ENCODE data around the gene ACTRT1. TPM values are rescaled to one million over a fixed set of nuclear protein-coding genes. Genes with fewer than 3 reads are reported as not detected.
A peak's percentile ranks its signal among the peaks of the same experiment; 100 is the strongest.

The ACTRT1 gene
- total and polyA plus RNA-seq, 2 of the 13 experiments (the other 11 are each of a cell fraction or from before 2014, with no cell fraction given): not detected

GRCh38 chrX:128019218-128019617 lies 33.0 kb downstream of the ACTRT1 start:
- 2% methylated on average over 2 of the region's 2 CpGs for WGBS (ENCODE audit: low lambda C conversion rate)
- no peak overlapping the region for H3K4me3 ChIP-seq (replicated peaks in 1 of 3; ENCODE audit: insufficient read depth in 1 of 3, low read depth in 2 of 3, low read length in 3 of 3)
- no TSS peak for BruUV-seq (replicated peaks)
- H3K79me2 ChIP-seq (ENCODE audit: insufficient read depth, low read length): no peaks in the 10 kb centered on the region
- H4K20me1 ChIP-seq (ENCODE audit: insufficient read depth, low read length): no peaks in the 10 kb centered on the region
- H3K9ac ChIP-seq (ENCODE audit: insufficient read depth, low read depth, low read length): no peak overlapping the region
- no peak overlapping the region for H3K27ac ChIP-seq (ENCODE audit: extremely low read length, insufficient read depth, low read length)
- ATAC-seq: no peak
- peaks cover 2% of the 10 kb centered on the region; the same call in 1 of the 2 replicates for H3K9me3 ChIP-seq (ENCODE audit: low read length)
- no peaks in the 10 kb centered on the region for H3K27me3 ChIP-seq (ENCODE audit: control insufficient read depth in 1 of 2, insufficient read depth in 2 of 2, low read length in 2 of 2)
- H3K4me2 ChIP-seq (ENCODE audit: low read depth, low read length): no peak overlapping the region
- ChIA-PET POLR2A (no interaction called here), CTCF (ENCODE audit: low intra/inter-chr PET ratio, low total read pairs) (no interaction called here)
- DNase-seq (ENCODE audit: low spot score): no peak
- FAIRE-seq: no peak
- TF ChIP-seq MAFK (conservative IDR thresholded peaks at IDR 0.05 in 1 of 2, IDR thresholded peaks at IDR 0.05 in 1 of 2; ENCODE audit: low read length in 2 of 2) (peak in 1 of 2 experiments; percentile 52; a peak in 1 of 4 replicates), SKIL (CRISPR knock-in tag; IDR thresholded peaks at IDR 0.05; ENCODE audit: borderline replicate concordance) (no peak)
- no peaks in the 10 kb centered on the region for H3K36me3 ChIP-seq (replicated peaks in 1 of 2; ENCODE audit: control insufficient read depth in 1 of 2, insufficient read depth in 2 of 2, low read length in 2 of 2)
- in situ Hi-C loops (cut with HindIII; ENCODE audit: extremely low pct_ligation_motif_present, low pct_unique_long_range_greater_than_20kb): no loop called here
- H2AFZ ChIP-seq (ENCODE audit: low read length): no peak overlapping the region
- no peaks in the 10 kb centered on the region for H3K4me1 ChIP-seq (ENCODE audit: insufficient read depth, low read length)
- intact Hi-C loops (cut with micrococcal nuclease; ENCODE audit: unreplicated experiment): no loop called here

GRCh38 chrX:128012015-128012414 lies 40.2 kb downstream of the ACTRT1 start:
- H3K27ac ChIP-seq (ENCODE audit: extremely low read length, insufficient read depth, low read length): no peak overlapping the region

More at GRCh38 chrX:128012015-128012414, 40.2 kb downstream of the ACTRT1 start:
- no peak overlapping the region for H3K4me3 ChIP-seq (replicated peaks in 1 of 3; ENCODE audit: insufficient read depth in 1 of 3, low read depth in 2 of 3, low read length in 3 of 3)
- intact Hi-C loops (cut with micrococcal nuclease; ENCODE audit: unreplicated experiment): no loop called here
- no peak for DNase-seq (ENCODE audit: low spot score)
- H3K36me3 ChIP-seq (replicated peaks in 1 of 2; ENCODE audit: control insufficient read depth in 1 of 2, insufficient read depth in 2 of 2, low read length in 2 of 2): no peaks in the 10 kb centered on the region
- H3K4me1 ChIP-seq (ENCODE audit: insufficient read depth, low read length): no peaks in the 10 kb centered on the region
- no TSS peak for BruUV-seq (replicated peaks)
- in situ Hi-C loops (cut with HindIII; ENCODE audit: extremely low pct_ligation_motif_present, low pct_unique_long_range_greater_than_20kb): no loop called here
- H3K9me3 ChIP-seq (ENCODE audit: low read length): peaks cover 20% of the 10 kb centered on the region
- peak; percentile 48; the same call in 1 of the 2 replicates for TF ChIP-seq MAFF (IDR thresholded peaks at IDR 0.05; ENCODE audit: low read depth, low read length)
- peak in 1 of 2 experiments; percentile 63; a peak in 3 of 4 replicates for TF ChIP-seq MAFK (conservative IDR thresholded peaks at IDR 0.05 in 1 of 2, IDR thresholded peaks at IDR 0.05 in 1 of 2; ENCODE audit: low read length in 2 of 2)
- TF ChIP-seq TFE3 (CRISPR knock-in tag; IDR thresholded peaks at IDR 0.05): no peak
- CTCF ChIA-PET (ENCODE audit: low intra/inter-chr PET ratio, low total read pairs): no interaction called here
- H2AFZ ChIP-seq (ENCODE audit: low read length): no peak overlapping the region
- WGBS (ENCODE audit: low lambda C conversion rate): 0% methylated on average over 1 of the region's 1 CpG
- no peak for FAIRE-seq
- no peak overlapping the region for H3K4me2 ChIP-seq (ENCODE audit: low read depth, low read length)
- no peaks in the 10 kb centered on the region for H3K79me2 ChIP-seq (ENCODE audit: insufficient read depth, low read length)
- no peaks in the 10 kb centered on the region for H4K20me1 ChIP-seq (ENCODE audit: insufficient read depth, low read length)
- ATAC-seq: no peak
- H3K27me3 ChIP-seq (ENCODE audit: control insufficient read depth in 1 of 2, insufficient read depth in 2 of 2, low read length in 2 of 2): no peaks in the 10 kb centered on the region
- POLR2A ChIA-PET: no interaction called here
- H3K9ac ChIP-seq (ENCODE audit: insufficient read depth, low read depth, low read length): no peak overlapping the region

All from HepG2 (cell line).